Psoas muscle (tissue), 8 donors: ENCODE measurements around the gene ABCF2. TPM values are rescaled to one million over a fixed set of nuclear protein-coding genes. Genes with fewer than 3 reads are reported as not detected.

Experiments used
- ATAC-seq, 4 donors: fragments of 200-7000 bp; cut with Tn5 transposase; one replicate each; pipeline ENCODE4 v1.9.1; 2020; ENCODE audit warnings: moderate library complexity in 3 of 4, mild to moderate bottlenecking in 2 of 4
- DNase-seq, 2 donors: peaks; one replicate each; pipeline ENCODE4 v3.0.0-alpha.2; 2020
- H3K27ac ChIP-seq: fragments of 200-600 bp; one replicate; pipeline ENCODE4 v1.8.0; 2022
- H3K27me3 ChIP-seq, 3 donors: fragments of 200-600 bp in 1 of 3; one replicate each; pipeline versions ENCODE4 v1.6.1 to v1.8.0; 2013 to 2022; ENCODE audit warnings: low read length in 2 of 3, mild to moderate bottlenecking in 2 of 3, moderate library complexity in 1 of 3; ENCODE audit not compliant: insufficient read depth in 3 of 3
- H3K36me3 ChIP-seq, 2 donors: fragments of 200-600 bp in 1 of 2; one replicate each; pipeline versions ENCODE4 v1.6.1 to v1.8.0; 2013 to 2022; ENCODE audit warnings: low read depth in 1 of 2, mild to moderate bottlenecking in 1 of 2, moderate library complexity in 1 of 2; ENCODE audit not compliant: insufficient read depth in 1 of 2
- H3K4me1 ChIP-seq: fragments of 200-600 bp; one replicate; pipeline ENCODE4 v1.8.0; 2022
- H3K4me3 ChIP-seq: fragments of 200-600 bp; one replicate; pipeline ENCODE4 v1.8.0; 2022; ENCODE audit warnings: mild to moderate bottlenecking
- H3K9me3 ChIP-seq: fragments of 200-600 bp; one replicate; pipeline ENCODE4 v1.8.0; 2022
- WGBS, 3 donors: extraction: QIAGEN DNeasy Blood & Tissue Kit; methylation state at CpG; one replicate each; pipeline versions ENCODE4 v1.1.6 to v1.1.7; 2013; 5-methylcytosine and 5-hydroxymethylcytosine counted together
- intact Hi-C, 2 donors: fragments of 100-400 bp; cut with DNase I; formaldehyde crosslinking; loops; one replicate each; pipeline versions ENCODE4 v1.11.0 to v1.14.2; 2022
- polyA plus RNA-seq, 3 donors: library from polyadenylated mRNA; stranded (reverse); fragments of 200-250 nt; gene quantifications; one replicate each; pipeline ENCODE4 v1.2.3, GENCODE V29; 2013
- total RNA-seq, 4 donors: library from RNA; stranded (reverse); fragmentation: NEBNext Ultra II Directional in 2 of 4; extraction: Animal tissue kit (Norgen Biotek cat#: 25700) in 2 of 4; gene quantifications; one replicate each; pipeline versions ENCODE4 v1.2.1 to v1.2.4, GENCODE V29; 2021 to 2023
- TF ChIP-seq, protein P1 (sequence below): fragments of 200-600 bp; IDR thresholded peaks from one replicate; pipeline ENCODE4 v1.8.0; 2022; ENCODE audit warnings: antibody characterized with exemption
- donor health status: healthy with polysubstance abuse.
- donor health status: DM: no; HTN: no; CAD: no; lungs with moderate emphysema.
- donor health status: Bipolar disorder and iron deficiency.
- donor health status: healthy.
- donor health status: DM: yes; HTN: yes; CAD: no.
- donor health status: DM: no; HTN: no; CAD: no.
- donor health status: DM: no; HTN: no; CAD: no.
- donor health status: DM: yes; HTN: yes; CAD: no.

ABCF2 gene
- total and polyA plus RNA-seq, 7 donors = 35.7 to 94.0 (median 66.0) TPM

- intact Hi-C loops = loop anchor here in 1 of 2 donors (10.0 kb wide), 1 partner anchor 109 kb away; no protein-coding TSS in a partner anchor
- Histone ChIP-seq H3K27ac (no peak overlapping the region), H3K4me1 (peaks cover 3% of the 10 kb centered on the region), H3K27me3 (peaks cover 0 to 7% (median 0%) of the 10 kb centered on the region in 3 donors), H3K36me3 (no peaks in the 10 kb centered on the region), H3K4me3 (no peak overlapping the region), H3K9me3 (no peaks in the 10 kb centered on the region)
- ATAC-seq = no peak
- 46 to 61% (median 49%) methylated on average over 17 to 19 of the region's 19 CpGs for WGBS, 3 donors
- TF ChIP-seq, protein P1, sequence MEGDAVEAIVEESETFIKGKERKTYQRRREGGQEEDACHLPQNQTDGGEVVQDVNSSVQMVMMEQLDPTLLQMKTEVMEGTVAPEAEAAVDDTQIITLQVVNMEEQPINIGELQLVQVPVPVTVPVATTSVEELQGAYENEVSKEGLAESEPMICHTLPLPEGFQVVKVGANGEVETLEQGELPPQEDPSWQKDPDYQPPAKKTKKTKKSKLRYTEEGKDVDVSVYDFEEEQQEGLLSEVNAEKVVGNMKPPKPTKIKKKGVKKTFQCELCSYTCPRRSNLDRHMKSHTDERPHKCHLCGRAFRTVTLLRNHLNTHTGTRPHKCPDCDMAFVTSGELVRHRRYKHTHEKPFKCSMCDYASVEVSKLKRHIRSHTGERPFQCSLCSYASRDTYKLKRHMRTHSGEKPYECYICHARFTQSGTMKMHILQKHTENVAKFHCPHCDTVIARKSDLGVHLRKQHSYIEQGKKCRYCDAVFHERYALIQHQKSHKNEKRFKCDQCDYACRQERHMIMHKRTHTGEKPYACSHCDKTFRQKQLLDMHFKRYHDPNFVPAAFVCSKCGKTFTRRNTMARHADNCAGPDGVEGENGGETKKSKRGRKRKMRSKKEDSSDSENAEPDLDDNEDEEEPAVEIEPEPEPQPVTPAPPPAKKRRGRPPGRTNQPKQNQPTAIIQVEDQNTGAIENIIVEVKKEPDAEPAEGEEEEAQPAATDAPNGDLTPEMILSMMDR = no peak
- no peak for DNase-seq
Measured at GRCh38 chr7:151195616-151196450, 31.2 kb downstream of the ABCF2 start.

DNA sequence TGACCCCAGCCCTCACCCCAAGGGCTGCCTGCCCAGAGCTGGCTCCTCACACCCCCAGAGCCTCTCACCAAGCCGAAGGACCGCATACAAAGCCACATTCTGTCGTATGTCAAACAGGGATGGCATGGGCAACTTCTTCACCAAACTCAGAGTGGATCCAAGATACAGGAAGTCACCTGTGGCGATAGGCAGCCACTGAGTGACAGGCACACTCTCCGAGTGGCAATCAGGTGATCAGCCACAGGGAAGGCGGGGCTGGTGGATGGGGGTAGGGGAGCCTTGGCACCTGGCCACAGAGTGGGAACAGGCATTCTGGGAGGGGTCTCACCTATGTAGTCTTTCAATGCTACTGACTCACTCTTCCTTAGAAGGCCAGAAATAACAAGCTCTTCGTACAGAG is 32.8 kb downstream of the ABCF2 start:
- Histone ChIP-seq H3K27ac (no peak overlapping the region), H3K4me3 (no peak overlapping the region), H3K9me3 (no peaks in the 10 kb centered on the region), H3K27me3 (peaks cover 0 to 5% (median 0%) of the 10 kb centered on the region in 3 donors), H3K4me1 (peaks cover 3% of the 10 kb centered on the region), H3K36me3 (no peaks in the 10 kb centered on the region)
- DNase-seq (no peak), ATAC-seq (no peak)
- intact Hi-C loops = loop anchor here (5.0 to 10.0 kb wide), 4 partner anchors 33 to 111 kb away; partner anchors contain the start of gene ABCF2 (in 1 of the 2)
- 76 to 89% (median 78%) methylated on average over 7 of the region's 7 CpGs for WGBS, 3 donors
- TF ChIP-seq, protein P1 = no peak

DNA sequence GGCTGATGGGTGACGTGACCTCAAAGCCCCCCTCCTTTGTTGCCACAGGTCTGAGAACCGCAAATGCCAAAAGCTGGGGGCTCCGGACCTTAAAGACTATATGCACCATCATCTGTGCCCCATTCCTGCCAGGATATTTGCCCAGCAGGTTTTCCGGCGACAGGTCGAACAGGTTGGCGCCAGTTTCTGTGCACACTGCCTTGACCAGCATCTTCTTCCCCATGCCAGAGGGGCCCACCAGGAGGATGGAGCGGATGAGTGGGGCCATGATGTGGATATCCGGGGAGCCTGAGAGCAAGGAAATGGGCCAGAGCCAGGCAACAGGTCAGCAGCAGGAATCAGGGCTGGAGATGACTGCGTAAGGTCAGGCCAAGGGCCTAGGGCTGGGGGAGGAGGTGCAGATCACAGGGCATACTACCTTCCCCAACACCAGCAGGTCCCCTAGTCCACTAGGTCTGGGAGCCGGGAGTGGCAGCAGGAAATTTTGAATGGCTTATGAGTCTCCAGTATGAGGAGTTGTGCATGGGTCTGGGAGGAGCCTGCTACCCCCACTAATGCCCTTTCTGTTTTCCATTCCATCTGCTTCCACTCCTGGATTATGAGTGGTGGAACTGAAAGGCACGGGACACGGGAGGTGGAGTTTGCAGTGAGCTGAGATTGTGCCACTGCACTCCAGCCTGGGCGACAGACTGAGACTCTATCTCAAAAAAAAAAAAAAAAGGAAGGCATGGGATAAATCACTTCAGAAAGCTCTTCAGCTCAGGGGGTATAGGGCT is 33.6 kb downstream of the ABCF2 start:
- 84 to 94% (median 90%) methylated on average over 14 of the region's 14 CpGs for WGBS, 3 donors
- Histone ChIP-seq H3K36me3 (no peaks in the 10 kb centered on the region), H3K4me3 (no peak overlapping the region), H3K4me1 (peaks cover 6% of the 10 kb centered on the region), H3K9me3 (no peaks in the 10 kb centered on the region), H3K27me3 (peaks cover 0 to under 1% (median 0%) of the 10 kb centered on the region in 3 donors), H3K27ac (no peak overlapping the region)
- TF ChIP-seq, protein P1 = no peak
- no peak for ATAC-seq
- DNase-seq = no peak
- intact Hi-C loops = loop anchor here (5.0 to 10.0 kb wide), 4 partner anchors 34 to 111 kb away; partner anchors contain the start of gene ABCF2 (in 1 of the 2)

GRCh38 chr7:151192002-151192539 is 34.9 kb downstream of the ABCF2 start:
- no peaks in the 10 kb centered on the region for H3K27me3 ChIP-seq
- intact Hi-C loops = loop anchor here (5.0 to 10.0 kb wide), 4 partner anchors 35 to 113 kb away; partner anchors contain the start of gene ABCF2 (in 1 of the 2)
- no peak overlapping the region for H3K4me3 ChIP-seq
- ATAC-seq = no peak
- H3K36me3 ChIP-seq = no peaks in the 10 kb centered on the region
- TF ChIP-seq, protein P1 = no peak
- H3K27ac ChIP-seq = peak overlapping the region; percentile 68
- peak in 1 of 2 donors; percentile 32 for DNase-seq
- H3K4me1 ChIP-seq = peaks cover 15% of the 10 kb centered on the region
- no peaks in the 10 kb centered on the region for H3K9me3 ChIP-seq
- 88 to 93% (median 91%) methylated on average over 22 to 23 of the region's 23 CpGs for WGBS, 3 donors
